ENCODE measurements around the gene LUC7L2. TPM values are rescaled to one million over a fixed set of nuclear protein-coding genes. Genes with fewer than 3 reads are reported as not detected.
A peak's percentile ranks its signal among the peaks of the same experiment; 100 is the strongest.
"Not testable (repeated sequence)": the region's sequence is repeated elsewhere in the genome, so short reads cannot be mapped to it uniquely, and the experiment has no call there.

The LUC7L2 gene
- total and polyA plus RNA-seq, 2 experiments from 2014 or later = 87.8 to 105 TPM

GRCh38 chr7:139345042-139345441 is 14.7 kb upstream of the LUC7L2 start:
- no peak for TF ChIP-seq CTCF (IDR thresholded peaks at IDR 0.05; ENCODE audit: low read depth, low read length)
- Histone ChIP-seq H3K36me3 (peaks cover 13% of the 10 kb centered on the region), H3K4me3 (no peak overlapping the region), H3K27me3 (no peaks in the 10 kb centered on the region), H3K27ac (no peak overlapping the region), H3K9me3 (ENCODE audit: low read depth) (no peaks in the 10 kb centered on the region), H3K4me1 (ENCODE audit: low read depth) (no peaks in the 10 kb centered on the region)
- DNase-seq (ENCODE audit: low read depth in 1 of 2, low spot score in 1 of 2) = no peak

- Histone ChIP-seq H3K27me3 (no peaks in the 10 kb centered on the region), H3K36me3 (peaks cover 9% of the 10 kb centered on the region), H3K9me3 (ENCODE audit: low read depth) (no peaks in the 10 kb centered on the region), H3K4me3 (no peak overlapping the region), H3K27ac (no peak overlapping the region), H3K4me1 (ENCODE audit: low read depth) (no peaks in the 10 kb centered on the region)
- TF ChIP-seq CTCF (IDR thresholded peaks at IDR 0.05; ENCODE audit: low read depth, low read length) = no peak
- no peak for DNase-seq (ENCODE audit: low read depth in 1 of 2, low spot score in 1 of 2)
Measured at GRCh38 chr7:139351027-139351426, 8.7 kb upstream of the LUC7L2 start.

GRCh38 chr7:139354729-139355128 is 5.0 kb upstream of the LUC7L2 start:
- peaks cover 3% of the 10 kb centered on the region for H3K4me1 ChIP-seq (ENCODE audit: low read depth)
- H3K9me3 ChIP-seq (ENCODE audit: low read depth) = no peaks in the 10 kb centered on the region
- no peak overlapping the region for H3K4me3 ChIP-seq
- H3K27me3 ChIP-seq = no peaks in the 10 kb centered on the region
- H3K27ac ChIP-seq = no peak overlapping the region
- DNase-seq (ENCODE audit: low read depth in 1 of 2, low spot score in 1 of 2) = no peak
- no peaks in the 10 kb centered on the region for H3K36me3 ChIP-seq
- no peak for TF ChIP-seq CTCF (IDR thresholded peaks at IDR 0.05; ENCODE audit: low read depth, low read length)

- H3K36me3 ChIP-seq = no peaks in the 10 kb centered on the region
- no peaks in the 10 kb centered on the region for H3K9me3 ChIP-seq (ENCODE audit: low read depth)
- peak in 1 of 2 donors; percentile 50 for DNase-seq (ENCODE audit: low read depth in 1 of 2, low spot score in 1 of 2)
- TF ChIP-seq CTCF (IDR thresholded peaks at IDR 0.05; ENCODE audit: low read depth, low read length) = no peak
- peaks cover 3% of the 10 kb centered on the region for H3K4me1 ChIP-seq (ENCODE audit: low read depth)
- H3K4me3 ChIP-seq = no peak overlapping the region
- H3K27me3 ChIP-seq = no peaks in the 10 kb centered on the region
- no peak overlapping the region for H3K27ac ChIP-seq
Measured at GRCh38 chr7:139355320-139355719, 4.4 kb upstream of the LUC7L2 start.

GRCh38 chr7:139357729-139358506 is 1.8 kb upstream of the LUC7L2 start:
- H3K27me3 ChIP-seq; H3K36me3 ChIP-seq; DNase-seq (ENCODE audit: low read depth in 1 of 2, low spot score in 1 of 2); H3K9me3 ChIP-seq (ENCODE audit: low read depth): not testable (repeated sequence)
- Histone ChIP-seq H3K27ac (peak overlapping the region; percentile 97), H3K4me1 (ENCODE audit: low read depth) (peaks cover 20% of the 10 kb centered on the region), H3K4me3 (peak overlapping the region; percentile 72)

- Histone ChIP-seq H3K4me1 (ENCODE audit: low read depth) (peaks cover 22% of the 10 kb centered on the region), H3K4me3 (peak overlapping the region; percentile 72), H3K9me3 (ENCODE audit: low read depth) (no peaks in the 10 kb centered on the region), H3K27me3 (no peaks in the 10 kb centered on the region), H3K36me3 (no peaks in the 10 kb centered on the region), H3K27ac (peak overlapping the region; percentile 97)
- no peak for TF ChIP-seq CTCF (IDR thresholded peaks at IDR 0.05; ENCODE audit: low read depth, low read length)
- peak in 1 of 2 donors; percentile 46 for DNase-seq (ENCODE audit: low read depth in 1 of 2, low spot score in 1 of 2)
Measured at GRCh38 chr7:139358541-139359365, 941 bp upstream of the LUC7L2 start.

Data from cardiac muscle cell (in vitro differentiated cells and primary cell).